GM12878 (cell line): ENCODE data around the gene ZDHHC14. TPM values are rescaled to one million over a fixed set of nuclear protein-coding genes. Genes with fewer than 3 reads are reported as not detected.

Experiments used
- ATAC-seq: fragments of 200-7000 bp; cut with Tn5 transposase; 3 replicates; pipeline ENCODE4 v1.9.1; 2020; ENCODE audit warnings: mild to moderate bottlenecking, moderate library complexity
- BruUV-seq: library from RNA; stranded (reverse); fragments of 400-500 nt; replicated peaks from 2 replicates; lab custom pipeline; 2021; lab: Mats Ljungman, UMichigan
- CTCF ChIA-PET: fragments of 300-600 bp; sonication (Branson Sonifier 250); formaldehyde crosslinking; extraction: SDS; loops from one replicate; lab custom pipeline; 2021; ENCODE audit warnings: inconsistent platforms; lab: Yijun Ruan, JAX
- POLR2A ChIA-PET: fragments of 350-600 bp; formaldehyde crosslinking; extraction: SDS; loops from one replicate; lab custom pipeline; 2021; ENCODE audit warnings: inconsistent platforms; lab: Charles Lee
- RAD21 ChIA-PET: fragments of 300-600 bp; sonication (Branson Sonifier 250); formaldehyde crosslinking; loops from one replicate; lab custom pipeline; 2023; ENCODE audit warnings: antibody characterized with exemption; ENCODE audit not compliant: unreplicated experiment; lab: Charles Lee
- SMC1A ChIA-PET: fragments of 300-600 bp; sonication (Branson Sonifier 250); formaldehyde crosslinking; loops from one replicate; lab custom pipeline; 2023; ENCODE audit not compliant: unreplicated experiment, uncharacterized antibody; lab: Charles Lee
- DNase-seq: peaks from one replicate; pipeline ENCODE4 v3.0.0-alpha.2; 2011; ENCODE audit warnings: low read depth, low spot score
- FAIRE-seq: peaks from 3 replicates; lab custom pipeline; 2011; peaks lifted over from hg19 to GRCh38; lab: Jason Lieb, UNC
- H2AFZ ChIP-seq: 2 replicates; pipeline ENCODE4 v1.6.0; 2011; ENCODE audit warnings: low read depth, low read length, control low read depth; ENCODE audit not compliant: control insufficient read depth
- H3K27ac ChIP-seq: 2 replicates; pipeline ENCODE4 v1.5.1; 2011; ENCODE audit warnings: control low read depth; ENCODE audit not compliant: control insufficient read depth, insufficient read depth
- H3K27me3 ChIP-seq, 2 experiments: replicated peaks in 1 of 2; 2 replicates each; pipeline versions ENCODE4 v1.6.0 to v1.6.1; 2011; ENCODE audit warnings: low read length in 1 of 2; ENCODE audit not compliant: control insufficient read depth in 2 of 2, insufficient read depth in 2 of 2
- H3K36me3 ChIP-seq, 2 experiments: 2 replicates each; pipeline ENCODE4 v1.5.1; 2011; ENCODE audit warnings: low read length in 1 of 2; ENCODE audit not compliant: control insufficient read depth in 2 of 2, insufficient read depth in 2 of 2
- H3K4me1 ChIP-seq: 2 replicates; pipeline ENCODE4 v1.6.1; 2011; ENCODE audit warnings: mild to moderate bottlenecking, low read length, moderate library complexity, mixed read lengths; ENCODE audit not compliant: control insufficient read depth, insufficient read depth
- H3K4me2 ChIP-seq: 2 replicates; pipeline ENCODE4 v1.6.0; 2011; ENCODE audit warnings: control low read depth; ENCODE audit not compliant: control insufficient read depth, insufficient read depth
- H3K4me3 ChIP-seq: fragments of 200-600 bp; sonication (generic); 2 replicates; pipeline ENCODE4 v1.5.1; 2016
- H3K79me2 ChIP-seq: 2 replicates; pipeline ENCODE4 v1.6.0; 2011; ENCODE audit warnings: low read length; ENCODE audit not compliant: control insufficient read depth, insufficient read depth
- H3K9ac ChIP-seq: 2 replicates; pipeline ENCODE4 v1.8.0; 2011; ENCODE audit warnings: low read length, control low read depth, mixed read lengths; ENCODE audit not compliant: control insufficient read depth, insufficient read depth
- H3K9me3 ChIP-seq: replicated peaks from 3 replicates; pipeline ENCODE4 v1.5.1; 2011; ENCODE audit warnings: mild to moderate bottlenecking, low read length; ENCODE audit not compliant: control insufficient read depth, insufficient read depth
- H4K20me1 ChIP-seq: 2 replicates; pipeline ENCODE4 v1.6.0; 2011; ENCODE audit not compliant: control insufficient read depth, insufficient read depth
- BMI1 ChIP-seq: fragments of 450-650 bp; IDR thresholded peaks from 2 replicates; pipeline ENCODE4 v1.6.1; 2016; ENCODE audit warnings: mild to moderate bottlenecking, moderate library complexity, borderline replicate concordance
- CBFB ChIP-seq: IDR thresholded peaks from 2 replicates; pipeline ENCODE4 v1.6.1; 2016; ENCODE audit warnings: antibody characterized with exemption, low read depth
- FOS ChIP-seq: IDR thresholded peaks from 3 replicates; pipeline ENCODE4 v1.6.1; 2011; ENCODE audit warnings: borderline replicate concordance; ENCODE audit not compliant: insufficient read length; ENCODE audit errors: extremely low read depth
- NR2C1 ChIP-seq: fragments of 450-650 bp; IDR thresholded peaks from 2 replicates; pipeline ENCODE4 v1.6.1; 2017; ENCODE audit warnings: antibody characterized with exemption, mild to moderate bottlenecking, moderate library complexity
- PAX5 ChIP-seq: IDR thresholded peaks from 2 replicates; pipeline ENCODE4 v1.6.1; 2011; ENCODE audit warnings: low read depth, low read length, borderline replicate concordance
- SMAD1 ChIP-seq: fragments of 450-650 bp; IDR thresholded peaks from 2 replicates; pipeline ENCODE4 v1.6.1; 2018; ENCODE audit warnings: mild to moderate bottlenecking, low read depth; ENCODE audit not compliant: partially characterized antibody
- SPI1 ChIP-seq: IDR thresholded peaks from 2 replicates; pipeline ENCODE4 v1.6.1; 2011; ENCODE audit warnings: low read depth, mild to moderate bottlenecking, low read length, moderate library complexity, borderline replicate concordance; ENCODE audit not compliant: insufficient read depth
- TBL1XR1 ChIP-seq: IDR thresholded peaks from 2 replicates; pipeline ENCODE4 v1.6.1; 2012; ENCODE audit warnings: low read depth, low read length, improper control_type of control experiment
- YY1 ChIP-seq: IDR thresholded peaks from 2 replicates; pipeline ENCODE4 v1.6.1; 2011; ENCODE audit warnings: low read depth, mild to moderate bottlenecking, low read length
- WGBS: methylation state at CpG from one replicate; pipeline ENCODE4 v1.1.6; 2016; ENCODE audit warnings: low lambda C conversion rate; ENCODE audit not compliant: insufficient replicate concordance, insufficient coverage; ENCODE audit errors: missing lambda C conversion rate; 5-methylcytosine and 5-hydroxymethylcytosine counted together
- in situ Hi-C: fragments of 300-500 bp; cut with MboI; formaldehyde crosslinking; loops from 9 replicates; pipeline ENCODE4 v1.14.3; 2018; ENCODE audit warnings: mixed read lengths
- intact Hi-C: fragments of 100-400 bp; cut with micrococcal nuclease; formaldehyde crosslinking; loops from one replicate; pipeline ENCODE4 v1.14.2; 2022; ENCODE audit not compliant: unreplicated experiment
- polyA plus RNA-seq, 11 experiments: library from polyadenylated mRNA; depleted of rRNA in 4 of 11; unstranded in 6 of 11; stranded (reverse) in 5 of 11; fragments of >200 nt; fragmentation: Nextera tagmentation in 4 of 11; fragmentation: Illumina TruSeq in 1 of 11; extraction: Ambion mirVana in 4 of 11; extraction: Trizol in 1 of 11; gene quantifications; 1 replicate in 1 of 11; 2 replicates in 10 of 11; pipeline versions ENCODE4 v1.2.1 to v1.2.3, GENCODE V29; 2011 to 2016; ENCODE audit warnings: inconsistent platforms in 2 of 11, missing spikeins in 2 of 11, low read depth in 1 of 11
- total RNA-seq, 4 experiments: library from RNA; depleted of rRNA in 3 of 4; stranded (reverse); fragments of >200 nt in 3 of 4; fragmentation: Illumina TruSeq in 1 of 4; extraction: Trizol in 1 of 4; gene quantifications; 2 replicates each; pipeline versions ENCODE4 v1.2.1 to v1.2.3, GENCODE V29; 2013 to 2021
- TF ChIP-seq, protein P1 (sequence below): fragments of 450-650 bp; conservative IDR thresholded peaks from 2 replicates; pipeline ENCODE4 v1.6.1; 2017; ENCODE audit warnings: mild to moderate bottlenecking, moderate library complexity

Gene ZDHHC14
- total and polyA plus RNA-seq, 10 of the 15 experiments (the other 5 are each of a cell fraction or from before 2014, with no cell fraction given) = 0.15 to 16.0 (median 0.76) TPM; not detected in 1

DNA sequence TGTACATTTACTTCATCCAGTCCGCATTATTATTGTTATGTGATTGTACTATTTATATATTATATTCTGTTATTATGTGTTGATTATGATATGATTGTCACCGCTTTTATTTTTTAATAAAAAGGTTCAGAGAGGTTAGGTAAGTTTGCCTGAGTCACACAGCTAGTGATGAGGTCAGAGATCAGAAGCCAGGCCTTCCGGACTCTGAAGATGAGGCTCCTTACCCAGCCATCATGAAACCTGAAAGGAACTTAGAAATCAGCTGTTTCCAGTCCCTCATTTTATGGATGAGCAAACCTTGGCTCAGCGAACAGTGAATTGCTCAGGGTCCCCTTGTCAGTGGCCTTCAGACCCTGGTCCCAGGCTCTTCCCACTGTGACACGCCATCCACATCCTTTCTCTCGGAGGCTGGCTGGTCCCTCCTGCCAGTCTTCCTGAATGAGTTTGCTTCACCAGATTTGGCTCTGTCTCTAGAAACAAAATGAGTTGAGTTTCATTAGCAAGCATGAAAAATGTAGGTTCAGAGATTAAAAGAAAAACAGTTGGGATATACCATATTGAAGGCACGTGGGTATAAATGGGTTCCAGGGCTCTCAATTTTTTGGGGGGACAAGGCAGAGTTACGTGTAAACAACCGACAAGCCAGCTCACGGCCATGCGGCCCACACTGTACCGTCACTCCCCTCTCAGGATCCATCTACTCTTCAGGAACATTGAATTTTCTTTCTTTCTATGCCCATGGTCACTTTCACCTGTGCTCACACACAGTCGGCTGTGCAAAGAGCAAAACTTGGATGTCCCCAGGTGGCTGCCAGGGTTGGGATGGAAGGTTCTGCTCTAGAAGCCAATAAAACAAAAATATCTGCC is 132.9 kb downstream of the ZDHHC14 start:
- ATAC-seq = no peak
- Histone ChIP-seq H3K27me3 (no peaks in the 10 kb centered on the region), H3K4me1 (no peaks in the 10 kb centered on the region), H3K36me3 (no peaks in the 10 kb centered on the region; a peak in 1 of 4 replicates), H3K4me2 (no peak overlapping the region), H2AFZ (no peak overlapping the region), H3K79me2 (no peaks in the 10 kb centered on the region), H3K9ac (no peak overlapping the region), H3K9me3 (no peaks in the 10 kb centered on the region), H3K4me3 (no peak overlapping the region), H3K27ac (no peak overlapping the region), H4K20me1 (no peaks in the 10 kb centered on the region)
- no peak for TF ChIP-seq TBL1XR1
- TF ChIP-seq PAX5 = no peak
- TF ChIP-seq NR2C1 = no peak
- TF ChIP-seq FOS = no peak
- TF ChIP-seq, protein P1, sequence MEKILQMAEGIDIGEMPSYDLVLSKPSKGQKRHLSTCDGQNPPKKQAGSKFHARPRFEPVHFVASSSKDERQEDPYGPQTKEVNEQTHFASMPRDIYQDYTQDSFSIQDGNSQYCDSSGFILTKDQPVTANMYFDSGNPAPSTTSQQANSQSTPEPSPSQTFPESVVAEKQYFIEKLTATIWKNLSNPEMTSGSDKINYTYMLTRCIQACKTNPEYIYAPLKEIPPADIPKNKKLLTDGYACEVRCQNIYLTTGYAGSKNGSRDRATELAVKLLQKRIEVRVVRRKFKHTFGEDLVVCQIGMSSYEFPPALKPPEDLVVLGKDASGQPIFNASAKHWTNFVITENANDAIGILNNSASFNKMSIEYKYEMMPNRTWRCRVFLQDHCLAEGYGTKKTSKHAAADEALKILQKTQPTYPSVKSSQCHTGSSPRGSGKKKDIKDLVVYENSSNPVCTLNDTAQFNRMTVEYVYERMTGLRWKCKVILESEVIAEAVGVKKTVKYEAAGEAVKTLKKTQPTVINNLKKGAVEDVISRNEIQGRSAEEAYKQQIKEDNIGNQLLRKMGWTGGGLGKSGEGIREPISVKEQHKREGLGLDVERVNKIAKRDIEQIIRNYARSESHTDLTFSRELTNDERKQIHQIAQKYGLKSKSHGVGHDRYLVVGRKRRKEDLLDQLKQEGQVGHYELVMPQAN = no peak
- TF ChIP-seq CBFB = no peak
- TF ChIP-seq YY1 = no peak
- TF ChIP-seq BMI1 = no peak
- TF ChIP-seq SMAD1 = no peak
- TF ChIP-seq SPI1 = no peak
- no TSS peak for BruUV-seq
- ChIA-PET POLR2A (interaction anchor here (1.2 kb wide), 1 partner anchor 13 kb away, joined by 4 read pairs; no protein-coding TSS in a partner anchor), CTCF (interaction anchor here (1.2 kb wide), 1 partner anchor 153 kb away, joined by 3 read pairs; no protein-coding TSS in a partner anchor), SMC1A (interaction anchor here (0.7 to 2.1 kb wide), 5 partner anchors 7 to 39 kb away, joined by 3 to 12 read pairs (median 4); no protein-coding TSS in a partner anchor), RAD21 (no interaction called here)
- in situ Hi-C loops (no loop called here), intact Hi-C loops (no loop called here)
- no peak for FAIRE-seq
- WGBS = 83% methylated on average over 13 of the region's 13 CpGs
- DNase-seq = no peak
